ENCODE measurements around the gene OR10A6. TPM values are rescaled to one million over a fixed set of nuclear protein-coding genes. Genes with fewer than 3 reads are reported as not detected.

Gene OR10A6
- polyA plus RNA-seq, 2 of the 4 experiments (the other 2 are of a cell fraction): not detected

DNA sequence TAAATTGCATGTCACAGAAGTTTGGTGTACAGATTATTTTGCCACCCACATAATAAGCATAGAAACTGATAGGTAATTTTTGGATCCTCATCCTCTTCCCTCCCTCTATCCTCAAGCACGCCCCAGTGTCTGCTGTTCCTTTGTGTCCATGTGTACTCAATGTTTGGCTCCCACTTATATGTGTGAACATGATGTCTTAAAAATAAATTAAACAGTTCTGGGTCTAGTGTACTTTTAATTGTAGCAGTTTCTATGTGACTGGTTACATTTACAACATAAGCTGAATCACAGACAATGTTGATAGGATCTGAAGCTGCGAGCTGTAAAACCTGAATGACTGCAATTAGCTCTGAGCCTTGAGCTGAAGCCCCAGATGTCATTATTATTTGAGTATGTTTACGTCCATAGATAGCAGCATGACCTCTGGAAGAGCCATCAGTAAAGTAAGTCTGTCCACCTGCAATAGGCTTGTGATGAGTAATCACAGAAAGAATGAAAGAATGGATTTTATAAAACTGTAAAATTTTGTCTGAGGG, 29.7 kb downstream of the OR10A6 start (continued):
- TF ChIP-seq, protein P1, sequence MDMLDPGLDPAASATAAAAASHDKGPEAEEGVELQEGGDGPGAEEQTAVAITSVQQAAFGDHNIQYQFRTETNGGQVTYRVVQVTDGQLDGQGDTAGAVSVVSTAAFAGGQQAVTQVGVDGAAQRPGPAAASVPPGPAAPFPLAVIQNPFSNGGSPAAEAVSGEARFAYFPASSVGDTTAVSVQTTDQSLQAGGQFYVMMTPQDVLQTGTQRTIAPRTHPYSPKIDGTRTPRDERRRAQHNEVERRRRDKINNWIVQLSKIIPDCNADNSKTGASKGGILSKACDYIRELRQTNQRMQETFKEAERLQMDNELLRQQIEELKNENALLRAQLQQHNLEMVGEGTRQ (IDR thresholded peaks at IDR 0.05): no peak
- TF ChIP-seq CHD4 (IDR thresholded peaks at IDR 0.05; ENCODE audit: borderline replicate concordance) (no peak), ZC3H11A (IDR thresholded peaks at IDR 0.05) (no peak)

DNA sequence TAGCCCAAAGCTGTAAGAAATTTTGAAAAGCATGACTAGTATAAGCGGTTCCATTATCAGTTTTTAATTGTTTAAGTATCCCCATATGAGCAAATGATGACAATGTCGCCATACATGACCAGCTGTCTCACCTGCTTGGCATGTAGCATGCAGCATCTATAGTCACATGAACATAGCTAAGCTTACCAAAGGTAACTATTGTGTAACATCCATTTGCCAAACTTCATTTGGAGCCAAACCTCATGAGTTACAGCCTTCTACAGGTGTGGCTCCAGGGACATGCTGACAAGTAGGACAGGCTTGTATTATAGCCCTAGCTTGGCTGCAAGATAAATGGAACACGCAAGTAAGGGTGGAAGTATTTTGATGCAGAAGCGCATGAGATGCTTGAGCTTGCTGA, 30.4 kb downstream of the OR10A6 start:
- no peak overlapping the region for H3K27ac ChIP-seq
- no peak for FAIRE-seq
- no peak for DNase-seq (ENCODE audit: low read depth in 1 of 2, low spot score in 1 of 2)
- ChIA-PET CTCF (interaction anchor here (2.2 to 6.8 kb wide), 3 partner anchors 9 to 198 kb away, joined by 5 to 39 read pairs (median 8); partner anchors contain the start of gene EIF3F), POLR2A (no interaction called here)
- H3K4me2 ChIP-seq: no peak overlapping the region
- H3K9me3 ChIP-seq: no peaks in the 10 kb centered on the region
- 13% methylated on average over 4 of the region's 4 CpGs for WGBS (ENCODE audit: missing lambda C conversion rate)
- H3K4me3 ChIP-seq: no peak overlapping the region
- no peaks in the 10 kb centered on the region for H3K4me1 ChIP-seq
- no peak for ATAC-seq
- TF ChIP-seq MAZ (IDR thresholded peaks at IDR 0.05; ENCODE audit: borderline replicate concordance, low read depth, low read length): no peak
- TF ChIP-seq RFX5 (IDR thresholded peaks at IDR 0.05): no peak

DNA sequence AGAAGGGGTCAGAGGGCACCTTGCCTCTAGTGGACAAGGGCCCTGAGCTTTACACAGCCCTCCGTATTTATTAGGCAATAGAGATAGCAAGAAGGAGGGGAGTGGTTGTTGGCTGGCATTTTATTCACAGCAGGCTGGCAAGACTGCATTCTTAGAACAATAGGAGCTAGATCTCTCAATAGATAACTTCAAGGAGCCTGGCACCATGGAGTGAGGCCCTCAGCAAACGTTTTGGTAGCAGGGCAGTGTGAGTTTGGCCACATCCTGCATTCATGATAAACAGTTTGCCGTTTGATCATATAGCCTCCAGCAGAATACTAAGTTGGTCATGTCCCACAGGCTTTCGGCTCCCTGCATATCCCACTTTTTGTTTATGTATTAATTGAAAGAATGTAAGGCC, 31.6 kb downstream of the OR10A6 start:
- no peaks in the 10 kb centered on the region for H3K9me3 ChIP-seq
- ATAC-seq (no peak), FAIRE-seq (no peak), DNase-seq (ENCODE audit: low read depth in 1 of 2, low spot score in 1 of 2) (no peak)
- 16% methylated on average over 4 of the region's 4 CpGs for WGBS (ENCODE audit: missing lambda C conversion rate)
- no peak overlapping the region for H3K4me3 ChIP-seq
- no peak for TF ChIP-seq FOXS1 (CRISPR knock-in tag; IDR thresholded peaks at IDR 0.05)
- no peak for TF ChIP-seq NFE2L2 (conservative IDR thresholded peaks at IDR 0.05; ENCODE audit: low read length)
- TF ChIP-seq SREBF2 (IDR thresholded peaks at IDR 0.05): no peak
- H3K4me1 ChIP-seq: no peaks in the 10 kb centered on the region
- ChIA-PET CTCF (interaction anchor here (2.2 to 2.4 kb wide), 2 partner anchors 87 to 200 kb away, joined by 5 to 8 read pairs; partner anchors contain the start of gene EIF3F), POLR2A (no interaction called here)
- no peak overlapping the region for H3K27ac ChIP-seq
- no peak overlapping the region for H3K4me2 ChIP-seq

DNA sequence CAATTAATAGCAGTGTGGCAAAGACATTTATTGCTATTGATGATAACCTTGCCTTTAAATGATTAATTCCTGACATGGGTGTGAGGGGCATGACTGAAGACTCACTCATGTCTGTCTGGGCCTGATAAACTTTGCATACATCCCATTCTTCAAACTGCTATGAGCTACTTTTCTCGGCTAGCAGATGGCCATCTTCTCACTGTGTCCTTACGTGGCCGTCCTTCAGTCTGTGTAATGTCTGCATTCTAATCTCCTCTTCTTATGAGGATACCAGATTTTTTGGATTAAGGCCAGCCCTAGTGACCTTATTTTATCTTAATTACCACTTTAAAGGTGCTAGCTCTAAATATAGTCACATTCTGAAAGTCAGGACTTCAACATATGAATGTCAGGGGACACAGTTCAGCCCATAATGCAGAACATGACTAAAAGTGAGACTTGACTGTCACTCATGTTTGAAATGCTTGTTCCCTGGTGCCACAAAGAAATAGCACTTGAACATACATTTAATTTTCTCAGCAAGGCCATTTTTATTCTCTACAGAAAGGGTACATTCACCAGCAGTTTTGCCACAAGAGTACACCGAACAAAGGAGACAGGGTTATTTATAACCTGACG, 32.3 kb downstream of the OR10A6 start:
- DNase-seq (ENCODE audit: low read depth in 1 of 2, low spot score in 1 of 2) (no peak), ATAC-seq (no peak), FAIRE-seq (no peak)
- ChIA-PET POLR2A (no interaction called here), CTCF (interaction anchor here (2.4 kb wide), 1 partner anchor 88 kb away, joined by 8 read pairs; the partner anchor contains the start of gene EIF3F)
- Histone ChIP-seq H3K9me3 (no peaks in the 10 kb centered on the region), H3K4me3 (no peak overlapping the region), H3K4me1 (no peaks in the 10 kb centered on the region), H3K27ac (no peak overlapping the region), H3K4me2 (no peak overlapping the region)
- 50% methylated on average over 5 of the region's 5 CpGs for WGBS (ENCODE audit: missing lambda C conversion rate)
- TF ChIP-seq CEBPB (IDR thresholded peaks at IDR 0.05): no peak
- TF ChIP-seq, protein P2, sequence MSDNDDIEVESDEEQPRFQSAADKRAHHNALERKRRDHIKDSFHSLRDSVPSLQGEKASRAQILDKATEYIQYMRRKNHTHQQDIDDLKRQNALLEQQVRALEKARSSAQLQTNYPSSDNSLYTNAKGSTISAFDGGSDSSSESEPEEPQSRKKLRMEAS (IDR thresholded peaks at IDR 0.05): no peak
- no peak for TF ChIP-seq TP53 (CRISPR knock-in tag; IDR thresholded peaks at IDR 0.05)

DNA sequence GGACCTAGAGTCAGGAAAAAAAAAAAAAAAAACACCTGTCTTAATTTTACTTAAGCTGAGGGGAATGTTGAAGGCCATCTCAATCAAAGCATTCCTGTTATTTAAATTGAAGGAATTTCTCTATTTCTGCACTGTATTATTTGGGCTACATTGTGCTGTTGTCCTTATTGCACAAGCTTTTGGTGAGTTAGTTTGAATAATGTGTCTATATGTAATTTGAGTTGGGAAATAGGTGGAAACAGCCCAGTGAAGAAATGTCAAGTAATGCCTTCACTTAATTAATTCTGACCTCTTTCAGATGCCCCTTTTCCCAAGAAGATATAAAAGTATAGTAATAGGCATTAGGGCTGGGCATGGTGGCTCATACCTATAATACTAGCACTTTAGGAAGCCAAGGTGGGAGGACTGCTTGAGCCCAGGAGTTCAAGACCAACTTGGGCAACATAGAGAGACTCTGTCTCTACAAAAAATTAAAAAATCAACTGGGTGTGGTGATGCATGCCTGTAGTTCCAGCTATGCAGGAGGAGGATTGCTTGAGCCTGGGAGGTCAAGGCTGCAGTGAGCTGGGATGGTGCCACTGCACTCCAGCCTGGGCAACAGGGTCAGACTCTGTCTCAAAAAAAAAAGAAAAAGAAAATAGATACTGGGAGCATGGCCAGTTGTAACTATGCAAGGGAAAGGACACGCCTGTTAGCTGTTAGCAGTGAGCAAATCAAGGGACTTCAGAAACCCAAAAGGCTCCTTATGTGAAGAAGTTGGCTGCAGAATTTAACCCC, 34.9 kb downstream of the OR10A6 start:
- Histone ChIP-seq H3K4me2 (no peak overlapping the region), H3K4me3 (no peak overlapping the region), H3K27ac (no peak overlapping the region), H3K9me3 (no peaks in the 10 kb centered on the region), H3K4me1 (no peaks in the 10 kb centered on the region)
- TF ChIP-seq MAZ (IDR thresholded peaks at IDR 0.05; ENCODE audit: borderline replicate concordance, low read depth, low read length): no peak
- TF ChIP-seq HOXB5 (CRISPR knock-in tag; IDR thresholded peaks at IDR 0.05): no peak
- no peak for TF ChIP-seq ZC3H11A (IDR thresholded peaks at IDR 0.05)
- TF ChIP-seq CBX2 (IDR thresholded peaks at IDR 0.05; ENCODE audit: borderline replicate concordance, low read depth): no peak
- TF ChIP-seq KDM5A (IDR thresholded peaks at IDR 0.05): no peak
- TF ChIP-seq, protein P1 (IDR thresholded peaks at IDR 0.05): no peak
- TF ChIP-seq BHLHE40 (IDR thresholded peaks at IDR 0.05; ENCODE audit: low read depth, low read length): no peak
- TF ChIP-seq HOXB13 (CRISPR knock-in tag; IDR thresholded peaks at IDR 0.05; ENCODE audit: low read depth): no peak
- no peak for TF ChIP-seq CHD4 (IDR thresholded peaks at IDR 0.05; ENCODE audit: borderline replicate concordance)
- no peak for TF ChIP-seq HOXA7 (CRISPR knock-in tag; IDR thresholded peaks at IDR 0.05)
- no peak for TF ChIP-seq JUNB (IDR thresholded peaks at IDR 0.05)
- TF ChIP-seq MAFK (IDR thresholded peaks at IDR 0.05; ENCODE audit: partially characterized antibody): no peak
- TF ChIP-seq RNF2 (IDR thresholded peaks at IDR 0.05; ENCODE audit: borderline replicate concordance, low read depth): no peak
- no peak for TF ChIP-seq ESRRA (IDR thresholded peaks at IDR 0.05; ENCODE audit: borderline replicate concordance, low read length)
- TF ChIP-seq RCOR1 (IDR thresholded peaks at IDR 0.05; ENCODE audit: low read depth, low read length): no peak
- ATAC-seq: no peak
- no peak for FAIRE-seq
- DNase-seq (ENCODE audit: low read depth in 1 of 2, low spot score in 1 of 2): no peak
- ChIA-PET CTCF (interaction anchor here (0.9 to 8.1 kb wide), 4 partner anchors 8 to 93 kb away, joined by 3 to 114 read pairs (median 6); partner anchors contain the start of gene EIF3F), POLR2A (no interaction called here)
- 0% methylated on average over 1 of the region's 1 CpG for WGBS (ENCODE audit: missing lambda C conversion rate)
